ENCODE measurements around the gene B4GALNT4. TPM values are rescaled to one million over a fixed set of nuclear protein-coding genes. Genes with fewer than 3 reads are reported as not detected.

The B4GALNT4 gene
- total RNA-seq, 1 experiment from 2014 or later = 4.7 TPM

DNA sequence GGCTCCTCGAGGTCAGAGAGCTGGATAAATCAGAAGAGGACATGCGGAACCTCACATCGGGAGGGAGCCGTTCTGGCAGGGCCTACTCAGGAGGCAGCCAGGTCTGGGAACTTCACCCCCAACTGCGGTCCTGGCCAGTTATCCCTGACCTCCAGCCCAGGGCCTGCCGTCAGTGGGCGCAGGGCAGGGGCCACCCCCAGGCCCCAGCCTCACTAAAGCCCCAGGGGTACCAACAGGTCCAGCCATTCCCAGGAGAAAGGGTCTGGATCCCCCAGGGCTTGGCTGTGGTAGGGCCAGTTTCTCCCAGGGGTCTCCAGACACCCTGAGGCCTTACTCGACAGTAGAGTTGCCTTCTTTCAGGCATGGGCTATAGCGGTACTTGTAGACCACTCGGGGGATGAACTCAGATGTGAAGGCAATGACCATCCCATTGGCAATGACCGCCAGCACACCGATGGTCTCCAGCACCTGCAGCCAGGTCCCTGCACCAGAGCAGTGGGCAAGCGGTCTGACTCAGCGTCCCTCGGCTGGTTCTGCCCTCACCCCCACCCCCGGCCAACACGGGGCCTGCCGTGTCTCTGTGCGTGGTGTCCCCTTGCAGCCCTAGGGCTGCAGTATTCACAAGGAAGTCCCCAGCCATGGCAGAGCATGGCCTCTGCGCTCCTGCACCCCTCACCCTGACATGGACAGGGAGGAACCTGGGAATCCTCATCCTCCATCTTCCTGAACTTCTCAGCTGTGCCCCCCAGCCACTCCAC, 50.1 kb downstream of the B4GALNT4 start:
- H3F3A ChIP-seq (ENCODE audit: insufficient read depth, low read depth) = no peaks in the 10 kb centered on the region
- H3K27me3 ChIP-seq (ENCODE audit: insufficient read depth, low read depth) = no peaks in the 10 kb centered on the region
- peaks cover 5% of the 10 kb centered on the region for H3K4me1 ChIP-seq (replicated peaks; ENCODE audit: insufficient read depth)
- H2AFZ ChIP-seq = no peak overlapping the region
- H3K79me2 ChIP-seq (ENCODE audit: low read depth) = 0 out of 2 replicates have a peak, but pooled peaks cover 4% of the 10 kb centered on the region
- no peak overlapping the region for H3K27ac ChIP-seq
- ChIA-PET POLR2A (ENCODE audit: unreplicated experiment) (no interaction called here), CTCF (no interaction called here)
- BruUV-seq (replicated peaks) = no TSS peak
- no peaks in the 10 kb centered on the region for H3K36me3 ChIP-seq (ENCODE audit: low read depth)
- H4K20me1 ChIP-seq (ENCODE audit: insufficient read depth) = no peaks in the 10 kb centered on the region; the same call in 1 of the 2 replicates
- no peak for DNase-seq
- no peak for TF ChIP-seq EZH2 (IDR thresholded peaks at IDR 0.05; ENCODE audit: low read depth)
- TF ChIP-seq, protein P1, sequence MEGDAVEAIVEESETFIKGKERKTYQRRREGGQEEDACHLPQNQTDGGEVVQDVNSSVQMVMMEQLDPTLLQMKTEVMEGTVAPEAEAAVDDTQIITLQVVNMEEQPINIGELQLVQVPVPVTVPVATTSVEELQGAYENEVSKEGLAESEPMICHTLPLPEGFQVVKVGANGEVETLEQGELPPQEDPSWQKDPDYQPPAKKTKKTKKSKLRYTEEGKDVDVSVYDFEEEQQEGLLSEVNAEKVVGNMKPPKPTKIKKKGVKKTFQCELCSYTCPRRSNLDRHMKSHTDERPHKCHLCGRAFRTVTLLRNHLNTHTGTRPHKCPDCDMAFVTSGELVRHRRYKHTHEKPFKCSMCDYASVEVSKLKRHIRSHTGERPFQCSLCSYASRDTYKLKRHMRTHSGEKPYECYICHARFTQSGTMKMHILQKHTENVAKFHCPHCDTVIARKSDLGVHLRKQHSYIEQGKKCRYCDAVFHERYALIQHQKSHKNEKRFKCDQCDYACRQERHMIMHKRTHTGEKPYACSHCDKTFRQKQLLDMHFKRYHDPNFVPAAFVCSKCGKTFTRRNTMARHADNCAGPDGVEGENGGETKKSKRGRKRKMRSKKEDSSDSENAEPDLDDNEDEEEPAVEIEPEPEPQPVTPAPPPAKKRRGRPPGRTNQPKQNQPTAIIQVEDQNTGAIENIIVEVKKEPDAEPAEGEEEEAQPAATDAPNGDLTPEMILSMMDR (conservative IDR thresholded peaks at IDR 0.05) = no peak
- intact Hi-C loops (cut with micrococcal nuclease; ENCODE audit: unreplicated experiment) = no loop called here
- no peaks in the 10 kb centered on the region for H3K9me2 ChIP-seq (ENCODE audit: insufficient read depth)
- no peaks in the 10 kb centered on the region for H3K9me3 ChIP-seq (ENCODE audit: insufficient read depth, low read depth)
- no peak overlapping the region for H3K4me2 ChIP-seq
- no peak overlapping the region for H3K4me3 ChIP-seq

DNA sequence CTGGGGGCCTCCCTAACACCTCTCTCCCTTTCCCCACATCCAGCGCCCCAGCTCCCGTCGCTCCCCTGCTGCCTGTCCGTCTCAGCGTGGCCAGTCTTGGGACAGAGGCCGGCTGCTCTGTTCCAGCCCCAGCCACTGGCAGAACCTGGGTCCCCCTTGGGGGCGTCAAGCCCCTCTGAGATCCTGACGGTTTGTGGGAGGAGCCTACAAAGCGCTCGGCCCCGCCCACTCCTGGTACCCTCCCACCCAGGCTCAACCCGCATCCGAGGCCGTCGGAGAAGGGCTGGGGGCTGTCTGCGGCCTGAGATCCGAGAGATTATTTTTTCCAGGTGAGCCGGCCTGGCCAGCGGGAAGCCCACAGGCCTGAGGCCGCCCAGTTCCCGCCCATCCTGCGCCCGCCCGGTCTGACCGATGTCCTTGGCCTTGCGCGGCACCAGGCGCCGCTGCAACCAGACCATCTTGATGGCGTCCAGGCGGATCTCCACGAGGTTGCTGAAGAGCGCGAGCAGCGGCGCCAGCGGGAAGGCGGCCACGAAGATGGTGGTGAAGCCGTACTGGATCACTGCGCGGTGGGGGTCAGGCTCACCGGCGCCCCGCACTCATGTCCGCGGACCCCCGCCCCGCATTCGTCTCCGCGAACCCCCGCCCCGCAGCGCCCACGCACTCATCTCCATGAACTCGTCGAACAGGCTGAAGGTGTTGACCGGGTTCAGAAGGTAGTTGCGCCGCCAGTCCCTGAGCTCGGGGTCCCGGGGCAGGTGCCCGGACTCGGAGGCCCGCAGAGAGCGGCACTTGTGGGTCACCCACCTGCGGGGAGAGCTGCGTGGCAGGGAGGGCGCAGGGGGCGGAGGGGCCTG, 51.0 kb downstream of the B4GALNT4 start:
- H3K27ac ChIP-seq = no peak overlapping the region
- H3K36me3 ChIP-seq (ENCODE audit: low read depth) = no peaks in the 10 kb centered on the region
- H3K79me2 ChIP-seq (ENCODE audit: low read depth) = 0 out of 2 replicates have a peak, but pooled peaks cover 4% of the 10 kb centered on the region
- peaks cover 5% of the 10 kb centered on the region for H3K4me1 ChIP-seq (replicated peaks; ENCODE audit: insufficient read depth)
- CTCF ChIA-PET = interaction anchor here (0.8 kb wide), 1 partner anchor 73 kb away, joined by 4 read pairs; no protein-coding TSS in a partner anchor
- H3K9me2 ChIP-seq (ENCODE audit: insufficient read depth) = no peaks in the 10 kb centered on the region
- no TSS peak for BruUV-seq (replicated peaks)
- no peak overlapping the region for H2AFZ ChIP-seq
- no peak overlapping the region for H3K4me3 ChIP-seq
- no peak overlapping the region for H3K4me2 ChIP-seq
- no peaks in the 10 kb centered on the region for H3K9me3 ChIP-seq (ENCODE audit: insufficient read depth, low read depth)
- TF ChIP-seq EZH2 (IDR thresholded peaks at IDR 0.05; ENCODE audit: low read depth) = no peak
- TF ChIP-seq, protein P1 (conservative IDR thresholded peaks at IDR 0.05) = no peak
- intact Hi-C loops (cut with micrococcal nuclease; ENCODE audit: unreplicated experiment) = no loop called here
- no peaks in the 10 kb centered on the region for H3K27me3 ChIP-seq (ENCODE audit: insufficient read depth, low read depth)
- H4K20me1 ChIP-seq (ENCODE audit: insufficient read depth) = no peaks in the 10 kb centered on the region; the same call in 1 of the 2 replicates
- no peak for DNase-seq
- POLR2A ChIA-PET (ENCODE audit: unreplicated experiment) = no interaction called here
- no peaks in the 10 kb centered on the region for H3F3A ChIP-seq (ENCODE audit: insufficient read depth, low read depth)

GRCh38 chr11:420911-421321, 51.6 kb downstream of the B4GALNT4 start:
- no peak overlapping the region for H2AFZ ChIP-seq
- no peaks in the 10 kb centered on the region for H3F3A ChIP-seq (ENCODE audit: insufficient read depth, low read depth)
- no peak for DNase-seq
- no TSS peak for BruUV-seq (replicated peaks)
- H3K4me2 ChIP-seq = no peak overlapping the region
- no peaks in the 10 kb centered on the region for H3K36me3 ChIP-seq (ENCODE audit: low read depth)
- no peak overlapping the region for H3K27ac ChIP-seq
- intact Hi-C loops (cut with micrococcal nuclease; ENCODE audit: unreplicated experiment) = no loop called here
- H3K79me2 ChIP-seq (ENCODE audit: low read depth) = 0 out of 2 replicates have a peak, but pooled peaks cover 2% of the 10 kb centered on the region
- no peaks in the 10 kb centered on the region for H3K27me3 ChIP-seq (ENCODE audit: insufficient read depth, low read depth)
- no peak overlapping the region for H3K4me3 ChIP-seq
- H3K9me3 ChIP-seq (ENCODE audit: insufficient read depth, low read depth) = no peaks in the 10 kb centered on the region
- TF ChIP-seq, protein P1 (conservative IDR thresholded peaks at IDR 0.05) = no peak
- no peak for TF ChIP-seq EZH2 (IDR thresholded peaks at IDR 0.05; ENCODE audit: low read depth)
- peaks cover 5% of the 10 kb centered on the region for H3K4me1 ChIP-seq (replicated peaks; ENCODE audit: insufficient read depth)
- H4K20me1 ChIP-seq (ENCODE audit: insufficient read depth) = no peaks in the 10 kb centered on the region; the same call in 1 of the 2 replicates
- CTCF ChIA-PET = interaction anchor here (0.8 kb wide), 1 partner anchor 72 kb away, joined by 4 read pairs; no protein-coding TSS in a partner anchor
- H3K9me2 ChIP-seq (ENCODE audit: insufficient read depth) = no peaks in the 10 kb centered on the region
- POLR2A ChIA-PET (ENCODE audit: unreplicated experiment) = no interaction called here
